Fibroblast of lung (primary cell): ENCODE data around the gene NCAPH2.

Experiments used
- EZH2 ChIP-seq: IDR thresholded peaks from 2 replicates; pipeline ENCODE4 v1.5.1; 2012; ENCODE audit warnings: low read length, control low read depth, mild to moderate bottlenecking; ENCODE audit errors: missing control alignments
- TF ChIP-seq, protein P1 (sequence below), 2 donors: IDR thresholded peaks in 1 of 2; conservative IDR thresholded peaks in 1 of 2; 1 replicate in 1 of 2; 2 replicates in 1 of 2; pipeline ENCODE4 v1.5.1; 2011 to 2012; ENCODE audit warnings: low read length in 2 of 2, control low read depth in 1 of 2, inconsistent platforms in 1 of 2, low read depth in 1 of 2, mild to moderate bottlenecking in 1 of 2

DNA sequence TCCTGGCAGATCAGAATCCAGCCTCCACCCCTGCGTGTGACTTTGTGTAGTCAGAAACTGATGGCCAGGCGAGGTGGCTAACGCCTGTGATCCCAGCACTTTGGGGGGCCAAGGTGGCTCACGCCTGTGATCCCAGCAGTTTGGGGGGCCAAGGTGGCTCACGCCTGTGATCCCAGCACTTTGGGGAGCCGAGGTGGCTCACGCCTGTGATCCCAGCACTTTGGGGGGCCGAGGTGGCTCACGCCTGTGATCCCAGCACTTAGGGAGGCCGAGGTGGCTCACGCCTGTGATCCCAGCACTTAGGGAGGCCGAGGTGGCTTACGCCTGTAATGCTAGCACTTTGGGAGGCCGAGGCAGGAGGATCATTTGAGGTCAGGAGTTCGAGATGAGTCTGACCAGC, 5.2 kb downstream of the NCAPH2 start:
- TF ChIP-seq, protein P1, sequence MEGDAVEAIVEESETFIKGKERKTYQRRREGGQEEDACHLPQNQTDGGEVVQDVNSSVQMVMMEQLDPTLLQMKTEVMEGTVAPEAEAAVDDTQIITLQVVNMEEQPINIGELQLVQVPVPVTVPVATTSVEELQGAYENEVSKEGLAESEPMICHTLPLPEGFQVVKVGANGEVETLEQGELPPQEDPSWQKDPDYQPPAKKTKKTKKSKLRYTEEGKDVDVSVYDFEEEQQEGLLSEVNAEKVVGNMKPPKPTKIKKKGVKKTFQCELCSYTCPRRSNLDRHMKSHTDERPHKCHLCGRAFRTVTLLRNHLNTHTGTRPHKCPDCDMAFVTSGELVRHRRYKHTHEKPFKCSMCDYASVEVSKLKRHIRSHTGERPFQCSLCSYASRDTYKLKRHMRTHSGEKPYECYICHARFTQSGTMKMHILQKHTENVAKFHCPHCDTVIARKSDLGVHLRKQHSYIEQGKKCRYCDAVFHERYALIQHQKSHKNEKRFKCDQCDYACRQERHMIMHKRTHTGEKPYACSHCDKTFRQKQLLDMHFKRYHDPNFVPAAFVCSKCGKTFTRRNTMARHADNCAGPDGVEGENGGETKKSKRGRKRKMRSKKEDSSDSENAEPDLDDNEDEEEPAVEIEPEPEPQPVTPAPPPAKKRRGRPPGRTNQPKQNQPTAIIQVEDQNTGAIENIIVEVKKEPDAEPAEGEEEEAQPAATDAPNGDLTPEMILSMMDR (conservative IDR thresholded peaks at IDR 0.05 in 1 of 2, IDR thresholded peaks at IDR 0.05 in 1 of 2; ENCODE audit: low read depth in 1 of 2, low read length in 2 of 2), result no peak
- TF ChIP-seq EZH2, result no peak
